Stimulated activated CD4-positive, alpha-beta T cell treated with anti-CD3 and anti-CD28 coated beads, TNF-alpha, amount 100 ng/mL, for 48 hours (primary cell): Measurements from ENCODE around the gene NFIL3.
A peak's percentile ranks its signal among the peaks of the same experiment; 100 is the strongest.

Experiments
- DNase-seq, 3 donors: peaks; one replicate each; pipeline ENCODE4 v3.0.0-alpha.2; 2020; ENCODE audit warnings: low read depth in 3 of 3

The NFIL3 gene

GRCh38 chr9:91421971-91422757, 1.5 kb downstream of the NFIL3 start:
- no peak for DNase-seq

- DNase-seq: no peak
These were observed 2.4 kb downstream of the NFIL3 start for GRCh38 chr9:91421128-91421765.

GRCh38 chr9:91420501-91421127, 3.0 kb downstream of the NFIL3 start:
- no peak for DNase-seq

- DNase-seq: peak in 1 of 3 donors; percentile 43
These were observed 4.1 kb downstream of the NFIL3 start for GRCh38 chr9:91419222-91420191.

GRCh38 chr9:91418215-91418610, 5.4 kb downstream of the NFIL3 start:
- DNase-seq: no peak

- DNase-seq: no peak
These were observed 5.9 kb downstream of the NFIL3 start for GRCh38 chr9:91417602-91418214.

- no peak for DNase-seq
These were observed 7.4 kb downstream of the NFIL3 start for GRCh38 chr9:91416096-91416712.

- no peak for DNase-seq
These were observed 8.3 kb downstream of the NFIL3 start for GRCh38 chr9:91415290-91415689.

GRCh38 chr9:91412941-91413340, 10.7 kb downstream of the NFIL3 start:
- DNase-seq: no peak

GRCh38 chr9:91411096-91411771, 12.4 kb downstream of the NFIL3 start:
- no peak for DNase-seq

- DNase-seq: no peak
These were observed 13.5 kb downstream of the NFIL3 start for GRCh38 chr9:91410161-91410560.

- no peak for DNase-seq
These were observed 15.2 kb downstream of the NFIL3 start for GRCh38 chr9:91408475-91408874.

GRCh38 chr9:91407580-91408318, 15.9 kb downstream of the NFIL3 start:
- DNase-seq: no peak

- no peak for DNase-seq
These were observed 18.1 kb downstream of the NFIL3 start for GRCh38 chr9:91405343-91406077.

GRCh38 chr9:91403665-91404543, 19.7 kb downstream of the NFIL3 start:
- no peak for DNase-seq

GRCh38 chr9:91398926-91399325, 24.7 kb downstream of the NFIL3 start:
- DNase-seq: no peak

GRCh38 chr9:91395553-91396471, 27.8 kb downstream of the NFIL3 start:
- no peak for DNase-seq
